GM19193 (cell line): ENCODE data around the gene KCNJ5.

Experiments
- POLR2A ChIP-seq: IDR thresholded peaks from 4 replicates; pipeline ENCODE4 v1.6.1; 2011; ENCODE audit not compliant: insufficient read depth, insufficient read length; ENCODE audit errors: extremely low read depth

KCNJ5 gene

GRCh38 chr11:128911239-128911638, 20.1 kb downstream of the KCNJ5 start:
- TF ChIP-seq POLR2A, result no peak

- no peak for TF ChIP-seq POLR2A
Observed at GRCh38 chr11:128911701-128912100, 20.5 kb downstream of the KCNJ5 start.

- TF ChIP-seq POLR2A, result no peak
Observed at GRCh38 chr11:128913806-128914205, 22.6 kb downstream of the KCNJ5 start.

GRCh38 chr11:128914216-128915148, 23.3 kb downstream of the KCNJ5 start:
- TF ChIP-seq POLR2A, result no peak

GRCh38 chr11:128915149-128915521, 24.0 kb downstream of the KCNJ5 start:
- no peak for TF ChIP-seq POLR2A

GRCh38 chr11:128916037-128916572, 24.9 kb downstream of the KCNJ5 start:
- no peak for TF ChIP-seq POLR2A

- no peak for TF ChIP-seq POLR2A
Observed at GRCh38 chr11:128916681-128917080, 25.5 kb downstream of the KCNJ5 start.

GRCh38 chr11:128917144-128917724, 26.1 kb downstream of the KCNJ5 start:
- no peak for TF ChIP-seq POLR2A

- no peak for TF ChIP-seq POLR2A
Observed at GRCh38 chr11:128919216-128919615, 28.1 kb downstream of the KCNJ5 start.

- TF ChIP-seq POLR2A, result no peak
Observed at GRCh38 chr11:128920666-128921065, 29.5 kb downstream of the KCNJ5 start.

GRCh38 chr11:128921793-128922192, 30.6 kb downstream of the KCNJ5 start:
- no peak for TF ChIP-seq POLR2A

GRCh38 chr11:128924104-128924503, 32.9 kb downstream of the KCNJ5 start:
- no peak for TF ChIP-seq POLR2A

- TF ChIP-seq POLR2A, result no peak
Observed at GRCh38 chr11:128924510-128925249, 33.5 kb downstream of the KCNJ5 start.

- TF ChIP-seq POLR2A, result no peak
Observed at GRCh38 chr11:128925250-128925600, 34.1 kb downstream of the KCNJ5 start.

GRCh38 chr11:128926000-128926399, 34.8 kb downstream of the KCNJ5 start:
- TF ChIP-seq POLR2A, result no peak
